Measurements from ENCODE around the gene OR6S1.

GRCh38 chr14:20592574-20592973 is 48.9 kb downstream of the OR6S1 start:
- TF ChIP-seq CTCF (IDR thresholded peaks at IDR 0.05) (no peak), POLR2A (IDR thresholded peaks at IDR 0.05) (no peak)

All from heart left ventricle (tissue), 13 donors.